Natural killer cell (primary cell): ENCODE measurements around the gene PRMT7. TPM values are rescaled to one million over a fixed set of nuclear protein-coding genes. Genes with fewer than 3 reads are reported as not detected.

Experiments
- ATAC-seq, 3 donors: fragments of 150-1000 bp in 2 of 3; fragments of 200-7000 bp in 1 of 3; cut with Tn5 transposase; 1 replicate in 1 of 3; 2 replicates in 2 of 3; pipeline ENCODE4 v1.10.0; 2021; ENCODE audit warnings: mild to moderate bottlenecking in 2 of 3, moderate library complexity in 2 of 3
- DNase-seq, 2 donors: peaks; one replicate each; pipeline versions ENCODE4 v3.0.0 to v3.0.0-alpha.2; 2013 to 2021; ENCODE audit warnings: mixed read lengths in 1 of 2
- H3K27ac ChIP-seq: one replicate; pipeline ENCODE4 v1.5.1; 2013; ENCODE audit warnings: mild to moderate bottlenecking, low read length
- H3K27me3 ChIP-seq: one replicate; pipeline ENCODE4 v1.6.1; 2013; ENCODE audit warnings: low read length; ENCODE audit not compliant: control insufficient read depth, insufficient read depth
- H3K36me3 ChIP-seq: one replicate; pipeline ENCODE4 v1.6.1; 2013; ENCODE audit warnings: low read length; ENCODE audit not compliant: control insufficient read depth, insufficient read depth
- H3K4me1 ChIP-seq: one replicate; pipeline ENCODE4 v1.6.1; 2013; ENCODE audit warnings: low read length; ENCODE audit not compliant: control insufficient read depth, insufficient read depth
- H3K4me3 ChIP-seq: one replicate; pipeline ENCODE4 v1.5.1; 2013; ENCODE audit warnings: low read length
- H3K9me3 ChIP-seq: one replicate; pipeline ENCODE4 v1.6.1; 2013; ENCODE audit warnings: low read length; ENCODE audit not compliant: control insufficient read depth, insufficient read depth
- H3K27ac Mint-ChIP-seq, 2 donors: one replicate each; pipeline ENCODE4 v1.8.0; 2022; ENCODE audit warnings: mild to moderate bottlenecking in 2 of 2, mixed read lengths in 2 of 2, moderate library complexity in 1 of 2
- H3K27me3 Mint-ChIP-seq, 2 donors: one replicate each; pipeline ENCODE4 v1.8.0; 2022; ENCODE audit warnings: low read depth in 2 of 2, mixed read lengths in 2 of 2
- H3K36me3 Mint-ChIP-seq: one replicate; pipeline ENCODE4 v1.8.0; 2022; ENCODE audit warnings: mixed read lengths
- H3K4me1 Mint-ChIP-seq, 2 donors: one replicate each; pipeline ENCODE4 v1.8.0; 2022; ENCODE audit warnings: mixed read lengths in 2 of 2
- H3K4me3 Mint-ChIP-seq: one replicate; pipeline ENCODE4 v1.8.0; 2022; ENCODE audit warnings: mild to moderate bottlenecking, moderate library complexity, mixed read lengths
- H3K9me3 Mint-ChIP-seq, 2 donors: one replicate each; pipeline ENCODE4 v1.8.0; 2022; ENCODE audit warnings: mixed read lengths in 2 of 2
- WGBS: methylation state at CpG from one replicate; pipeline ENCODE4 v1.1.7; 2013; ENCODE audit warnings: missing lambda C conversion rate; ENCODE audit not compliant: insufficient coverage; 5-methylcytosine and 5-hydroxymethylcytosine counted together
- intact Hi-C: fragments of 100-400 bp; cut with micrococcal nuclease; formaldehyde crosslinking; loops from one replicate; pipeline ENCODE4 v1.14.2; 2022
- total RNA-seq, 4 donors: library from RNA; stranded (reverse); fragments of 120-200 nt in 1 of 4; gene quantifications; one replicate each; pipeline versions ENCODE4 v1.2.3 to v1.2.4, GENCODE V29; 2013 to 2022
- TF ChIP-seq, protein P1 (sequence below): fragments of 200-600 bp; IDR thresholded peaks from one replicate; pipeline ENCODE4 v1.8.0; 2022; ENCODE audit warnings: antibody characterized with exemption

Gene PRMT7
- total RNA-seq, 3 donors from 2014 or later (not counting 1 experiment from before 2014, with no cell fraction given): 60.7 to 84.7 (median 68.2) TPM

DNA sequence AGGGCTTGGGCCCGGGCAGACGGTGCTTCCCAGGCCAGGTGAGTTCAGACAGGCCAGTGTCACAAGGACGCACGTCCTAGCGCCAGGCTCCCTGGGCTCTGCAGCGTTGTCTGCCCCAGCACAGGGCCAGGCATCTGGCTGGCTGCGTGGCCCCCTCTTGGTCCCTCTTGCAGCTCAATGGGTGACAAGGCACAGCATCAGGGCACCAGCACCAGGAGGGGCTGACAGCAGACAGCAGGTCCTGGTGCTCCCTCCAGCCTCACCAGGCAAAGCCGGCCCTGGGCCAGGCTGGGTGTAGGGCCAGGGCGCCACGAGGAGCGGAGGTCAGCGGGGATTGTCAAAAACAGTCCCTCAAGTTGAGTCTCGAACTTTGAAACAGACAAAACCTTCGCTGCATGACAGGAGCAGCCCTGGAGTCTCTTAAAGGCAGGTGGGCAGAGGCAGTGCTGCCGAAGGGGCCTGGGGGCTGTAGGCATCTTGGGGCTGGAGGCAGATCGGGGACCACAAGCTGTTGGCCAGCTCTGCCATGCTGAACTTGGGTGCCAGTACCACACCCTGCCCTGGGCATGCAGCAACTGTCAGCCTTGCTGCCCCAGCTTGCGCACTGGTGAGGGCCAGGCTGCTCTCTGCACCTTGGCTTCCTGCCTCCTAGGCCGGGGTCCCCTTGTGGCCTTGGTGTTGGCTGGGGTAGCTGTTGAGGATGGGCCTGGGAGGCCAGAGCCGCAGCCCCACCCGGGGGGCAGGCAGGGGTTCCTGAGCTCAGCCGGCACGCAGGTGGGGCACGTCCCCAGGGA is 48.8 kb downstream of the PRMT7 start:
- DNase-seq (no peak), ATAC-seq (no peak)
- H3K27me3 Mint-ChIP-seq: no peaks in the 10 kb centered on the region
- 95% methylated on average over 23 of the region's 23 CpGs for WGBS
- intact Hi-C loops: no loop called here
- Histone ChIP-seq H3K36me3 (peaks cover 24% of the 10 kb centered on the region), H3K27me3 (no peaks in the 10 kb centered on the region), H3K27ac (no peak overlapping the region), H3K9me3 (no peaks in the 10 kb centered on the region), H3K4me3 (no peak overlapping the region), H3K4me1 (peaks cover 41% of the 10 kb centered on the region)
- H3K9me3 Mint-ChIP-seq: no peaks in the 10 kb centered on the region
- TF ChIP-seq, protein P1, sequence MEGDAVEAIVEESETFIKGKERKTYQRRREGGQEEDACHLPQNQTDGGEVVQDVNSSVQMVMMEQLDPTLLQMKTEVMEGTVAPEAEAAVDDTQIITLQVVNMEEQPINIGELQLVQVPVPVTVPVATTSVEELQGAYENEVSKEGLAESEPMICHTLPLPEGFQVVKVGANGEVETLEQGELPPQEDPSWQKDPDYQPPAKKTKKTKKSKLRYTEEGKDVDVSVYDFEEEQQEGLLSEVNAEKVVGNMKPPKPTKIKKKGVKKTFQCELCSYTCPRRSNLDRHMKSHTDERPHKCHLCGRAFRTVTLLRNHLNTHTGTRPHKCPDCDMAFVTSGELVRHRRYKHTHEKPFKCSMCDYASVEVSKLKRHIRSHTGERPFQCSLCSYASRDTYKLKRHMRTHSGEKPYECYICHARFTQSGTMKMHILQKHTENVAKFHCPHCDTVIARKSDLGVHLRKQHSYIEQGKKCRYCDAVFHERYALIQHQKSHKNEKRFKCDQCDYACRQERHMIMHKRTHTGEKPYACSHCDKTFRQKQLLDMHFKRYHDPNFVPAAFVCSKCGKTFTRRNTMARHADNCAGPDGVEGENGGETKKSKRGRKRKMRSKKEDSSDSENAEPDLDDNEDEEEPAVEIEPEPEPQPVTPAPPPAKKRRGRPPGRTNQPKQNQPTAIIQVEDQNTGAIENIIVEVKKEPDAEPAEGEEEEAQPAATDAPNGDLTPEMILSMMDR: no peak
- H3K4me1 Mint-ChIP-seq: peaks cover 30 to 43% of the 10 kb centered on the region in 2 donors
- H3K4me3 Mint-ChIP-seq: no peak overlapping the region
- H3K36me3 Mint-ChIP-seq: no peaks in the 10 kb centered on the region
- no peak overlapping the region for H3K27ac Mint-ChIP-seq

DNA sequence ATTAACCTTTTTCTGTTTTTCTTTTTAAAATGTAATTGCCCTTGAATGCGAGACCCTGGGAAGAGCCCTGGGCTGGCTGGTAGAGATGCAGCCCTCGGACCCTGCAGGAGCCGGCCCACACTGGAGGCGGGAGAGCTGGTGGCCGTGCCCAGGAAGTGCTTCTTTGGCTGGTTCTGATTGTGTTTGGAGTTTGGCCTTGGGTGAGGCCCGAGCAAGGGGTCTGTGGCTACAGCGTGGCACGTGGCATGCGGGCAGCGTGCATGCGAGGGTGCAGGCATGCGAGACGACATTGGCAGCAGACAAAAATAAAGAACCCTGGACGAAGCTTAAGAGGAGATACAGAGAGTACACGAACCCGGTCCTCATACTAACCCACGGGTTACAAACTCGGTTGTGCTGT is 49.7 kb downstream of the PRMT7 start:
- H3K4me3 ChIP-seq: no peak overlapping the region
- intact Hi-C loops: no loop called here
- WGBS: 96% methylated on average over 18 of the region's 18 CpGs

DNA sequence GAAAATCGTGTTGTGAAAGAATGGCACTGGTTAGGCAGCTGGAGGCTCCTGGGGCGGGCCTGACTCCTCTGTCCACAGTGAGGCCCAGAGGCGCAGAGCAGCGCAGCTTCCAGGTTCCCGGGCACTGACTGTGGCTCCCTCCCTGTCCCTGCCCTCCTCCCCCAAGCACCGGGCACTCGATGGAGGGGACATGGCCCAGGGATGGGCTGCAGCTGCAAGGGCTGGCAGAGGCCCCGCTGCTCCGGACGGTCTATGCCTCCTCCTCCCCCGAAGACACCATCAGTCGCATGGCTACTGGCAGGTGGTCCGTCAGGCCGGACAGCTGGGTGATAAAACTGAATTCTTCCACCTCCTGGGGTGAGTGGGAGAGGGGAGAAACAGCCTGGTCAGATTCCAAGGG is 50.1 kb downstream of the PRMT7 start:
- Mint-ChIP-seq H3K4me1 (peaks cover 24 to 32% of the 10 kb centered on the region in 2 donors), H3K36me3 (no peaks in the 10 kb centered on the region), H3K4me3 (no peak overlapping the region), H3K9me3 (no peaks in the 10 kb centered on the region), H3K27me3 (no peaks in the 10 kb centered on the region), H3K27ac (peak overlapping the region in 1 of 2 donors; percentile 20)
- intact Hi-C loops: no loop called here
- H3K9me3 ChIP-seq: no peaks in the 10 kb centered on the region
- ATAC-seq: no peak
- DNase-seq: no peak
- H3K36me3 ChIP-seq: peaks cover 20% of the 10 kb centered on the region
- no peak overlapping the region for H3K27ac ChIP-seq
- TF ChIP-seq, protein P1: no peak
- H3K27me3 ChIP-seq: no peaks in the 10 kb centered on the region
- H3K4me1 ChIP-seq: peaks cover 45% of the 10 kb centered on the region
- 94% methylated on average over 14 of the region's 14 CpGs for WGBS
- H3K4me3 ChIP-seq: no peak overlapping the region

More for the DNA sequence above, 49.7 kb downstream of the PRMT7 start:
- no peaks in the 10 kb centered on the region for H3K27me3 Mint-ChIP-seq
- Histone ChIP-seq H3K27ac (no peak overlapping the region), H3K36me3 (peaks cover 20% of the 10 kb centered on the region), H3K27me3 (no peaks in the 10 kb centered on the region), H3K4me1 (peaks cover 45% of the 10 kb centered on the region), H3K9me3 (no peaks in the 10 kb centered on the region)
- H3K36me3 Mint-ChIP-seq: no peaks in the 10 kb centered on the region
- no peaks in the 10 kb centered on the region for H3K9me3 Mint-ChIP-seq
- no peak for DNase-seq
- peak overlapping the region; percentile 20 to 37 for H3K27ac Mint-ChIP-seq
- TF ChIP-seq, protein P1: no peak
- H3K4me3 Mint-ChIP-seq: no peak overlapping the region
- no peak for ATAC-seq
- H3K4me1 Mint-ChIP-seq: peaks cover 24 to 35% of the 10 kb centered on the region in 2 donors
